Measurements from ENCODE around the gene SNX13. TPM values are rescaled to one million over a fixed set of nuclear protein-coding genes. Genes with fewer than 3 reads are reported as not detected.
A peak's percentile ranks its signal among the peaks of the same experiment; 100 is the strongest.

Gene SNX13
- total and polyA plus RNA-seq, 9 of the 15 experiments (the other 6 are each of a cell fraction or from before 2014, with no cell fraction given): 5.6 to 33.2 (median 25.4) TPM

DNA sequence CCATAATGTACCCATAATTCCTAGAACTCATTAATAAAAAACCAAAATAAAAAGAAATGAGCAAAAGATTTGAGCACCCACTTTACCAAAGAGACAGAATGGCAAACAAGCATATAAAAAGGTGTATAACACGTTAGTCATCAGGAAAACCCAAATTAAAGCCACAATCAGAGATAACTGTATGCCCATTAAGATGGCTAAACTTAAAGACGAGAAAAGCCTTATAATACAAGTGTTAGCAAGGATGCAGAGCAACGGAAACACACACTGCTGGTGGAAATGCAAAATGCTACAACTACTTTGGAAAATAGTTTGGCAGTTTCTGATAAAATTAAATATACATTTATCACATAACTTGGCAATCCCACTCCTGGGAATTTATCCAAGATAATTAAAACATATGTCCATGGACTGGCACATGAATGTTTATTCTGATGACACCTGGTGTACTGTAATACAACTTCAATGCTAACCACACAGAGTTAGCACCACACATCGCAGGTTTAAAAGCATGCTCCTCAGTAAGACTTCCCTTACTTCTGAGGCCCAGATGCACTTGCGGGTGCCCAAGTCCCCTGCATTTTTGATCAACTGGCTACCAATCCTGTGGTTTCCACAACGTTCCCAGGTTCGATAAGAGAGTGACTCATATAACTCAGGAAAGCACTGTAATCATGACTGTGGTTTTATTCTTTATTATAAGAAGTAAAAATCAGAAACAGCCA is 158.6 kb downstream of the SNX13 start:
- WGBS (ENCODE audit: insufficient coverage, low coverage, missing lambda C conversion rate): 6% methylated on average over 7 of the region's 7 CpGs
- Histone ChIP-seq H3K4me1 (replicated peaks in 1 of 2; ENCODE audit: control insufficient read depth in 2 of 2, insufficient read depth in 2 of 2, low read length in 2 of 2) (no peaks in the 10 kb centered on the region), H3K27me3 (ENCODE audit: control insufficient read depth in 2 of 2, insufficient read depth in 2 of 2, low read length in 2 of 2) (no peaks in the 10 kb centered on the region), H3K4me2 (ENCODE audit: insufficient read depth, low read length) (no peak overlapping the region), H3K27ac (ENCODE audit: extremely low read depth, low read depth, low read length) (no peak overlapping the region), H2AFZ (ENCODE audit: low read depth, low read length) (no peak overlapping the region), H3K79me2 (ENCODE audit: control insufficient read depth, insufficient read depth, low read length) (no peaks in the 10 kb centered on the region), H4K20me1 (replicated peaks; ENCODE audit: control insufficient read depth, insufficient read depth, low read length) (no peaks in the 10 kb centered on the region), H3K9me3 (replicated peaks; ENCODE audit: control insufficient read depth, insufficient read depth, low read depth, low read length) (no peaks in the 10 kb centered on the region), H3K4me3 (no peak overlapping the region), H3K9ac (ENCODE audit: insufficient read depth in 1 of 2, low read depth in 2 of 2, low read length in 2 of 2) (no peak overlapping the region), H3K36me3 (ENCODE audit: control insufficient read depth, insufficient read depth, low read length) (no peaks in the 10 kb centered on the region), H3K9me1 (ENCODE audit: control insufficient read depth, insufficient read depth, low read length) (no peaks in the 10 kb centered on the region)
- POLR2A ChIA-PET: no interaction called here
- intact Hi-C loops (cut with micrococcal nuclease) (no loop called here), in situ Hi-C loops (cut with MboI) (no loop called here)
- CTCF ChIA-PET (ENCODE audit: low intra/inter-chr PET ratio): no interaction called here
- no TSS peak for BruUV-seq (replicated peaks)
- ATAC-seq: peak; percentile 43
- no peak for FAIRE-seq
- TF ChIP-seq FOSL1 (tag; conservative IDR thresholded peaks at IDR 0.05) (peak; percentile 47), CBFB (CRISPR knock-in tag; IDR thresholded peaks at IDR 0.05) (no peak), JUND (IDR thresholded peaks at IDR 0.05; ENCODE audit: borderline replicate concordance, low read depth, low read length) (peak; percentile 39; the same call in 1 of the 2 replicates), JUND (tag; IDR thresholded peaks at IDR 0.05; ENCODE audit: borderline replicate concordance, low read depth, low read length) (no peak)
- TF ChIP-seq, protein P1, sequence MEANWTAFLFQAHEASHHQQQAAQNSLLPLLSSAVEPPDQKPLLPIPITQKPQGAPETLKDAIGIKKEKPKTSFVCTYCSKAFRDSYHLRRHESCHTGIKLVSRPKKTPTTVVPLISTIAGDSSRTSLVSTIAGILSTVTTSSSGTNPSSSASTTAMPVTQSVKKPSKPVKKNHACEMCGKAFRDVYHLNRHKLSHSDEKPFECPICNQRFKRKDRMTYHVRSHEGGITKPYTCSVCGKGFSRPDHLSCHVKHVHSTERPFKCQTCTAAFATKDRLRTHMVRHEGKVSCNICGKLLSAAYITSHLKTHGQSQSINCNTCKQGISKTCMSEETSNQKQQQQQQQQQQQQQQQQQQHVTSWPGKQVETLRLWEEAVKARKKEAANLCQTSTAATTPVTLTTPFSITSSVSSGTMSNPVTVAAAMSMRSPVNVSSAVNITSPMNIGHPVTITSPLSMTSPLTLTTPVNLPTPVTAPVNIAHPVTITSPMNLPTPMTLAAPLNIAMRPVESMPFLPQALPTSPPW (CRISPR knock-in tag; IDR thresholded peaks at IDR 0.05): no peak
- TF ChIP-seq, protein P2, sequence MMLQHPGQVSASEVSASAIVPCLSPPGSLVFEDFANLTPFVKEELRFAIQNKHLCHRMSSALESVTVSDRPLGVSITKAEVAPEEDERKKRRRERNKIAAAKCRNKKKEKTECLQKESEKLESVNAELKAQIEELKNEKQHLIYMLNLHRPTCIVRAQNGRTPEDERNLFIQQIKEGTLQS (IDR thresholded peaks at IDR 0.05): 0 out of 2 replicates have a peak, but pooled peaks have one; percentile 11
- TF ChIP-seq, protein P2 (CRISPR knock-in tag; conservative IDR thresholded peaks at IDR 0.05): no peak
- TF ChIP-seq, protein P3, sequence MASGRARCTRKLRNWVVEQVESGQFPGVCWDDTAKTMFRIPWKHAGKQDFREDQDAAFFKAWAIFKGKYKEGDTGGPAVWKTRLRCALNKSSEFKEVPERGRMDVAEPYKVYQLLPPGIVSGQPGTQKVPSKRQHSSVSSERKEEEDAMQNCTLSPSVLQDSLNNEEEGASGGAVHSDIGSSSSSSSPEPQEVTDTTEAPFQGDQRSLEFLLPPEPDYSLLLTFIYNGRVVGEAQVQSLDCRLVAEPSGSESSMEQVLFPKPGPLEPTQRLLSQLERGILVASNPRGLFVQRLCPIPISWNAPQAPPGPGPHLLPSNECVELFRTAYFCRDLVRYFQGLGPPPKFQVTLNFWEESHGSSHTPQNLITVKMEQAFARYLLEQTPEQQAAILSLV (tag; IDR thresholded peaks at IDR 0.05): no peak
- TF ChIP-seq, protein P4, sequence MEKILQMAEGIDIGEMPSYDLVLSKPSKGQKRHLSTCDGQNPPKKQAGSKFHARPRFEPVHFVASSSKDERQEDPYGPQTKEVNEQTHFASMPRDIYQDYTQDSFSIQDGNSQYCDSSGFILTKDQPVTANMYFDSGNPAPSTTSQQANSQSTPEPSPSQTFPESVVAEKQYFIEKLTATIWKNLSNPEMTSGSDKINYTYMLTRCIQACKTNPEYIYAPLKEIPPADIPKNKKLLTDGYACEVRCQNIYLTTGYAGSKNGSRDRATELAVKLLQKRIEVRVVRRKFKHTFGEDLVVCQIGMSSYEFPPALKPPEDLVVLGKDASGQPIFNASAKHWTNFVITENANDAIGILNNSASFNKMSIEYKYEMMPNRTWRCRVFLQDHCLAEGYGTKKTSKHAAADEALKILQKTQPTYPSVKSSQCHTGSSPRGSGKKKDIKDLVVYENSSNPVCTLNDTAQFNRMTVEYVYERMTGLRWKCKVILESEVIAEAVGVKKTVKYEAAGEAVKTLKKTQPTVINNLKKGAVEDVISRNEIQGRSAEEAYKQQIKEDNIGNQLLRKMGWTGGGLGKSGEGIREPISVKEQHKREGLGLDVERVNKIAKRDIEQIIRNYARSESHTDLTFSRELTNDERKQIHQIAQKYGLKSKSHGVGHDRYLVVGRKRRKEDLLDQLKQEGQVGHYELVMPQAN (IDR thresholded peaks at IDR 0.05; ENCODE audit: borderline replicate concordance): no peak
- peak in 1 of 4 experiments; percentile 7 for DNase-seq (ENCODE audit: extremely low read depth in 1 of 4, low spot score in 3 of 4)

All from K562 (cell line).